Measurements from ENCODE around the gene PPIP5K2.

GRCh38 chr5:103234239-103234975 is 114.3 kb downstream of the PPIP5K2 start:
- no peak for TF ChIP-seq POLR2A (IDR thresholded peaks at IDR 0.05)
- no peak for TF ChIP-seq CTCF (IDR thresholded peaks at IDR 0.05)

Data from body of pancreas (tissue), 4 donors.